Stimulated activated CD8-positive, alpha-beta memory T cell treated with anti-CD3 and anti-CD28 coated beads, Interleukin-7, amount 100 ng/mL, for 1 hour (primary cell): ENCODE measurements around the gene GAS7.

Experiments used
- DNase-seq, 2 donors: peaks; one replicate each; pipeline ENCODE4 v3.0.0-alpha.2; 2020; ENCODE audit warnings: low read depth in 2 of 2

The GAS7 gene

DNA sequence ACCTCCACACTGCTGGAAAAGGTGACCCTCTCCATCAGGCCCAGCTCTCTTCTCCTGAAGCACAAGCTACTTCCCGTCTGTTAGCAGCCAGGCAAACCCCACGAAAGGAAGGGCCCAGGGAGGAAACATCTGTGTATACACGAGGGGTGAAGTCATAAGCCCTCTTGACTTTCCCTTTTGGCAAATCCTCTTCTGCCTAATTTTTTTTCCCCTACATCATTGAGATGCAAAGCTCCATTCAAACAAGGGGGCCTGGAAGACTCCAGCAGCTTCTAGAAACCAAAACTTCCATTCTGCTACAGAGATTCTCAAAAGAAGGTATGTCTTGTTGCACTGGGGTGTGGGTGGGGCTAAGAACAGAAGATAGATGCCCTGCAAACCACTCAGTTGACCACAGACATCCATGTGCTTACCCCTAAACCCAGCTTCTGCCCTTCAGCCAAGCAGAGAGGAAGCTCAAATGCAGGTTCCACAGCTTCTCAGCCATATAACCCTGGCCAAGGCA lies 147.8 kb downstream of the GAS7 start:
- DNase-seq = no peak

DNA sequence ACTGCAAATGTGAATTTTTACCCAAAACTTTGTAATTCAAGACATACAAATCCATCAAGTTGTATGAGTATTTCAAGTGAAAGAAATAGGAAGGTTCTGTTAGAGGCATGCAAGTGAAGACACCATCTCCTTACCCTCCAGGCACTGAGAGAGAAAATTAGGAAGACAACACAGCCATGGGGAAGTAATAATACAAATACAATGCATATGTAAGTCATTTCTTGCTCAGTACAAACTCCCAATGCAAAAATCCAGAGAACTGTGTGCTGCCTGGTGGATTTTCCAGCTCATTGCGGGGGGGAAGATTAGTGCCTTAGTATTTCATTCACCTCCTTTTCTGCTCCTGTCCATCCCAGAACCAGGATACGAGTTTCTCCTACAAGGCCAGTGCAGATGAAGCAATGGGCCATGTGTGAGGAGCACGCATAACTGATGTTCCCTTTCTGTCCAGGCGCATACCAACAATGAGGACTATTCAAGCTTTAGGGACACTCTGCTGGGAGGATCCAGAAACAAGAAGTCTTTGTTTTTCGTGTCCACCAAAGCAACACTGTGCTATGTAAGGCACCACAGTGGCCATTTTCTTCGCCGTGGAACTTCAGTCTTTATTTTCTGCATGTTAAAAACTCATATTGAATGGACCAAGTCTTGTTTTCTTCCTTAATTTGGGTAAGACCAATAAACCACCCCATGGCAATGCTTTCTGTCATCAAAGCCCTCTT lies 149.6 kb downstream of the GAS7 start:
- no peak for DNase-seq

DNA sequence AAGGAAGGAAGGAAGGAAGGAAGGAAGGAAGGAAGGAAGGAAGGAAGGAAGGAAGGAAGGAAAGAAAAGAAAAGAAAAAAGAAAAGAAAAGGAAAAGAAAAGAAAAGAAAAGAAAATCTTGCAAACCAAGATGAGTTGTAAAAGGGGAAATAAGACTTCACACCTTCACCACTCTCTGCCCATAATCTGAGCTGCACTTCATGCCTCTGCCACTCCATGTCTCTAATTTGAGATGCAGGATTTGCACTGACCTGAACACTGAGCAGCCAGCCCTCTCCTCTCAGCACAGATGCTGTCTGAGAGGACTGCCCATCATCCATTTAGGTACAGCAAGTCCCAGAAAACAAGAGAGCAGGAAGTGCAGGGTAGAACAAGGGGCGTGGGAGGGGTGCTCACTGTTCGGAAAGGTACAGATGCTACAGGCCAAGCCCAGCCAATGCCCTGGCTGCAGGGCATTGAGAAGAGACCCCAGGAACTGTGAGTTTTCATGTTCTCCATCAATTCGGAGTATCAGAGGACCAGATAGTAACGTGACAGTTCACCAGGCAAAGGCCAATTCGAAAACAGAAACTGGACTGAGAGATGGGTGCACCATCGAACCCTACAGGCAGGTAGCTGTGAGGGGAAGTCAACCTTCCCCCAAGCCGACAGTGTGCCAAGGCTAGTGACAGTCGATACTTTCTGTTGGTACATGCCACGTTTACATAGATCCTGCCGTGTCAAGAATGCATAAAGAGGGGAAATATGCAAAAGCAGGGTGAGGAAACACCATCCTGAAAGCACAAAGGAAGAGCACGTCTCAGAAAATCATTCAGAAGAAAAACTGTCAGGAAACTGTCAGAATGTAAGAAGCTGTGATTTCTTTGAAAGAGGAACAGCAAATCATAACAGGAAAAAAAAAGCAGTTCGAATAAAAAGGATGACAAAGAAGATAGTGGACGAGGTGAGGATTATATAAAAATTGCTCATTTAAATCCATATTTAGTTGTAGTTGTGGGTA lies 151.3 kb downstream of the GAS7 start:
- DNase-seq = no peak

DNA sequence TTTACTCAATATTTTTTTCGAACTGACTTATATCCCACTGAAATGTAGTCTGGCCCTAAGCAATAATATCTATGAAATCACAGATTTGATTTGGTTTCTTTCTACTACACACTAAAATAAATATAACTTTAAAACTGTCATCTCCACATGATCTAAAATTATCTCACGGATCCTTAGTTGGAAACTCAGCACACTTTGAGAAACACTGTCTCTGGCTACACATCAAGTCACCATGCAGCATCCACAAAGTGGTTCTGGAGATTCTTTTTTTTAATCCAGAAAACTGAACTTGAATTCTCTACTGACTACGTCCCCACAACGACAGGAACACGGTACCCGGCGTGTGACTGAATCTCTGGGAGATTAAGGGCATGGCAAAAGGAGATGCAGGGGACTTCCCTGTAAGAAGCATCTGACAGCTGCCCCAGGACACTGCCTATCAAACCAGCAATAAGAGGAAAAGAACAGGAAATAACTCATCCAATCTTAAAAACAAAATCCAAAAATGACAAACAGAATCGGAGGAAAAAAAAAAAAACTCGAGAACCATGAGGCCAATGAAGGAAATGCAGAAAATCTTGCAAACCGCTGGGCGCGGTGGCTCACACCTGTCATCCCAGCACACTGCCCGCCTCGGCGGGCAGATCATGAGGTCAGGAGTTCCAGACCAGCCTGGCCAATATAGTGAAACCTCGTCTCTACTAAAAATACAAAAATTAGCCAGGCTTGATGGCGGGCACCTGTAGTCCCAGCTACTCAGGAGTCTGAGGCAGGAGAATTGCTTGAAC lies 152.3 kb downstream of the GAS7 start:
- no peak for DNase-seq

DNA sequence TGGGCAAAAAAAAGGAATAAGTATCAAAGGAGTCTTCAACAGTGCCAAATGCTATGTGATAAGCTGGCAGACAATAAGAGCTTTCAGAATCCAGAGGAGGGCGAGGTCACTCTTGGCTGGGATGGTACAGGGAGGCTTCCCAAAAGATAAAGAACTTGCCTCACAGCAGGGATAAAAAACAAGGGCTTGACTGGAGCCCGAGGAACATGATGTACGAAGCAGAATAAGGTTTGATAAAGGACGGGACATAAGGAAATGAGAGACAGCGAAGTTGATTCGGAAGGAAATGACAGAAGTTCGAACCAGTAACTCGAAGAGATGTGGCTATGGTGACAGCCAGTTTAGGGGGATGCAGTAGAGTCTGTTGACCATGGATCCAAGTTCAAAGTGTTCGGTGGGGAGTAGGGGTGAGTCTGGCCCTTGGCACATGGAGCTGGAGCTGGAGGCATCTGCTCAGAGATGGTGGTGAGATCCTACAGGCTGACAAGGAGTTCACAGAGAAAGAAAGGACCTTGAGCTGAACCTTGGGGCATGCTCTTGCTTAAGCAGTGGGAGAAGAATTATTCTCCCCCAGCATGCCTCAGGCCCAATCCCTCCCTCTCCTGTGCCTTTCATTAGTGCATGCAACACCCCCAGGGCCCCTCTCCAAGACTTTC lies 155.7 kb downstream of the GAS7 start:
- no peak for DNase-seq

DNA sequence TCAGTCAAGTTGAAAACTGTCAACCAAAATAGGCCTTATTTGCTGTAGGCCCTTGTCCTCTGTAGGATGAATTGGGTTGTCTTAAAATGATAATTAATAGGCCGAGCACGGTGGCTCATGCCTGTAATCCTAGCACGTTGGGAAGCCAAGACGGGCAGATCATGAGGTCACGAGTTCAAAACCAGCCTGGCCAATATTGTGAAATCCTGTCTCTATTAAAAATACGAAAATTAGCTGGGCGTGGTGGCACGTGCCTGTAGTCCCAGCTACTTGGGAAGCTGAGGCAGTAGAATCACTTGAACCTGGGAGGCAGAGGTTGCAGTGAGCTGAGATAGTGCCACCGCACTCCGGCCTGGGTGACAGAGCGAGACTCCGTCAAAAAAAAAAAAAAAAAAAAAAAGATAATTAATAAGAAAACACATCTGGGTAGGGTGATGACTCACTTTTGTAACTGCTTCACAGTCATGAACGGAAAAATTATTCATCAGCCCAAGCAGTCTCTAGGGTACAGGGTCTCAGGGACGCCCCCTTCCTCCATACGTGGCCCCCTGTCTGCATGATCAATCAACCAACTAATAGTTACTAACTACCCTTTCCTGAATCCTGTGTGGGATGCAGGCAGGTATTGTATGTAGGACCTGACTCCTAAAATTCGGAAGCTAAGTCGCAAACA lies 156.4 kb downstream of the GAS7 start:
- no peak for DNase-seq

DNA sequence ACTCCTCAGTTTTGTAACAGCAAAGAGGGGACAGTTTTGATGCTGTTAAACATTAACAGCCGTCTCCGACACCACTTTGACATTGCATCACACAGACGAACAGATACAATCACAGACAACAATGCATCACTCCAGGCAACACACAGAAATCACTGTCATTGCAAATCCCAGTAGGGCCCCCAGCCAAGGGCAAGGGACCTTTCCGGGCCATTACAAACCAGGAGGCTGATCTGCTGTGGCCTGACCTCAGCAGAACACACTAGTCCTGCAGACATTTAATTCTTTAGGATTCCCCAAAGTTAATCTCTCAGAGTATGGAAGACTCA lies 157.2 kb downstream of the GAS7 start:
- no peak for DNase-seq

DNA sequence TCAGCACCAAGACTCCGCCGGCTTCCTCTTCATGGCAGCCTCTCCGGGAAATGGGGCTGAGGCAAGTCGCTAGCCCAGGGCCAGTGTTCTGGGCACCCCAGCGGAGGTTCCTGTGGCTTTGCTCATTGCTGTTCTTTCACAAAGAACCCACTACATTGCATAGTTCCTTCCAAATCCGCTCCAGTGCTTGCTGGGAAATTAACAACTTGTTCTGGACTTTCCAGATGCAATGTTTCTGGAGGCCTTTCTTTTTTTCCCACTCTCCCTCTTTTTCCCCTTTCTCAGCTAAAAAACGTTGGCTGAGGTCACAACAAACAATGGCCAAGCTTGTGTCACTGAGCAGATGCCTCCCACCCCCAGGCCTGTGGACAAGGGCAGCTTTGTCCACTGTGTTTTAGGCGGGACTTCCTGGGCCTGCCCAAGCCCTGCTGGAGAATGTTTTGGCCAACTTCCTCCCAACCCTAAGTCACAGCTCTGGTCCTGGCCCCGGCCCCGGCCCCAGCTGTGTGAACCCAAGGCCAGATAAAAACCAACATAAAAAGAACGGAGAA lies 161.8 kb downstream of the GAS7 start:
- no peak for DNase-seq

DNA sequence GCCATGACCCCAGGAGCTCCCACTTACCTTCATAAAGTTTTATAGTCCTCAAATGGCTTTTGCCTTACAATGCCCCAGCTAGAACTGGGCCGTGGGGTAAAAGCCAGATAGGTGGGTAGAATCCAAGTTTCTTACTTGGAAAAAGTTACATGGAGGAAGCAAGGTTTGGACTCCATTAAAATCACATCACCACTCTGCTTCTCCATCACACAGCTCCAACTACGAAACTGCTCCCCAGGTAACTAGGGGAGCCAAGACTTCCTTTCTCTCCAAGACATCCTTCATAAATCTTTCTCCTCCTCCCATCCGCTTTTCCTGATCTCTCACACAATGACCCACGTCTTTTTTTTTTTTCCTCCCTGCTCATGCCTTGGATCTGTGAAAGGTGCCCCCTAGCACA lies 162.5 kb downstream of the GAS7 start:
- DNase-seq = no peak

DNA sequence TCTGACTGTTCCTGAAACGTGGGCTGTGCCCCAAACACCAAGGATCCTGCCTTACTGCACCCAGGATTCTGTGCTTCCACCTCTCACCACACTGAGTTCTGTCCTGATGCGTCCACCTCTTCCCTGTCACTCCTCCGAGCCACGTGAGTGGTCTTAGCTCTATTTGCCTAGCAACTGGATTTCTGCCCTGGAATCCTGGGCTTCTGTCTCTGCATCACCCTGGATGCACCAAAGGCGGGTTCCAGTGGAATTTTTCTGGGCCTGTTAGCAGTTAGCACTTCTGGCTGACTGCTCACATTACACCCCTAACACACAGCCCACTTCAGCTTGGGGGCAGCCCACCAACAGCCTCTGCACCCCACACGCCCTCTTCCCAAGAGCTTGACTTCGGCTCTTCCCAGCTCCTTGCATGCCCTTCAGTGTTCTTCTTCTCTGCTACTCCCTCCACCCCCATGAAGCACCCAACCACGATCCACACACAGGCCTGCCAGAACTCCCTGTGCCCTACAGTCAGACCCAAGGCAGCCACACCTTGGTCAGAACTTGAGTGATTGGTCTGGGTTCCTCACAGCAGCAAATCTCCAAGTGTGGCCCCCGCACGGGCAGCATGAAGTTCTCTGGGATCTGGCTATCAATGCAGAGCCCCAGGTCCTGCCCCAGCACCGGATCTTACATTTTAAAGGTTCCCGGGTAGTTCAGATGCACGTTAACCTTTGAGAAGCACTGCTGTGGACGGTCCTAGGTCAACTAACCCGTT lies 163.5 kb downstream of the GAS7 start:
- DNase-seq = no peak

DNA sequence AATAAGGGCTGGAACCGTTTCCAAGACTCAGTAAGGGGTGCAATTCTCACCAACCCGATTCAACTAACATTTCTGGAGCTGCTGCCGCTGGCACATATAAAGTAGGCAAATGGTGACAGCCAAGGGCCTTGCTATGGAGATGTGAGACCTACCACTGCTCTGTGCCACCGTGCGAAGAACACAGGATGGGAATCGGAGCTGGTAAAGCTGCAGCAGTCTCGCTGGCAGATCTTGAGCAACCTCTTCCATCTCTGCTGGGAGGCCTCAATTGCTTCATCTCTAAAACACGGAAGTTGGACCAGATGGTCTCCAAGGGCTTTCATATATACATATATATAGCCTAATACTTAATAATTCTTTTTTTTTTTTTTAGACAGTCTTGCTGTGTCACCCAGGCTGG lies 164.4 kb downstream of the GAS7 start:
- DNase-seq = no peak

DNA sequence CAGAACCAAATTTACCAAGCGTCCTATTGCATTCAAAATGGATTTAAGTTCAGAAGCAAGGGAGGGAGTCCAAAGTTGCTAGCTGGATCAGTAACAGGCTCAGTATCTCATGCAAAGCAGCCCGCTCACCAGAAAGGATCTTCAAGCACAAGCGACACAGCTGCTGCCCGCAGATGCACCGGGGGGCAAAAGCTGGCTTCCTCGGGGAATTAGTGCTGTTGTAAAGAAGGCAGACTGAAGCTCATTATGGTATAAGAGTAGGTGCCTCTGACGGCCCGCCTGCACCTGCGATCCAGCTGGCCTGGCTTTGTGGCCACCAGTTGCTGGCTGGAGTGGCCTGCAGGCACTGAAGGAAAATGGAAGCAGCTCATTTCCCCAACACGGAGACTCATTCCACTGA lies 165.0 kb downstream of the GAS7 start:
- no peak for DNase-seq

DNA sequence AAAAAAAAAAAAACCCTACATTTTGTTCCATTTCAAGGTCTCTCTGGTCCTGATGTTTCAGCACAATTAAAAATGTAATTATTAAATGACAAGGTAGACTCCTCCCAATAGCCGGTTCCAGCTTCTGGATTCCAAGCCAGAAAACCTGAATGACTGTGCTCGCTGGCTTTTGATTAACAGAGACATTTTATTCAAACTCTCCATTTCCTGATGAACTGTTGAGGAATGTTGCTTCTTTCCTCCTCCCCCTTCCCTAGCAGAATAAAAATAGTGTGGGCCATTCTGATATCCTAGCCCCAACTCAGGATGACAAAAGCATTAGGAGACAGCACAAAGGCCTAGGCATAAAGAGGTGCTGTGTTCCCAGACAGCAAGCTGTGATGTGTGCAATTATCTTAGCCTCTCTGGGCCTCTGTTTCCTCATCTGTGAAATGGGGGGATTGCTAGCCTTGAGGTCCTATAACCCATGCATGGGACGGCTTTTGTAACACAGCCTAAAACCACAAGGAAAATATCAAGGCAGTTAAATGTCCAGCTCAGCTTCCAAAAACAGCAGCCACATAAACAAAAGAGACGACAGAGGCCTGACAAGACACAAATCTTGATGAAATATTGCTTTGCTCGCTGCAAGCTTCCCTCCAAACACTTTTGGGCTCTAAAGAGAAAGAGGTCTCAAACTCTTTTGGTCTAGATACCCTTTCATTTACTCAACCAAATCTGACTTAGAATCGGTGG lies 166.1 kb downstream of the GAS7 start:
- no peak for DNase-seq

DNA sequence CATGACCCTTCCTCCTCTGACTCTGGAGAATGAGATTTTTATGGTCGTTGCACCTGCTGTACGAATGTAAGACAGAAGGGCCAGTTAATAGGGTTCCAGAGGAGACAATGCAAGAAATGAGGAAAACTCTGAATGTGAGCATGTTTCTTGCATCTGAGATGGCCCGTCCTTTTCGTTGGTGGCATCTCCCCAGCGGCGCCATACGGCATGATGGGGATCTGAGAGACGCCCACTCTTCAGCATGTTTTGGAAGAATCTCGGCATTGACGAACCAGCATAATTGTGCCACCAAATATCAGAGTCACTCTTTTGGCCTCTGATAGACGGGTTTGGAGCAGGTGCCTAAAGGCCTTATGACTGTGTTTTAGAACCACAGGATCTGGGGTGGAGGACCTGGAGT lies 166.8 kb downstream of the GAS7 start:
- no peak for DNase-seq

DNA sequence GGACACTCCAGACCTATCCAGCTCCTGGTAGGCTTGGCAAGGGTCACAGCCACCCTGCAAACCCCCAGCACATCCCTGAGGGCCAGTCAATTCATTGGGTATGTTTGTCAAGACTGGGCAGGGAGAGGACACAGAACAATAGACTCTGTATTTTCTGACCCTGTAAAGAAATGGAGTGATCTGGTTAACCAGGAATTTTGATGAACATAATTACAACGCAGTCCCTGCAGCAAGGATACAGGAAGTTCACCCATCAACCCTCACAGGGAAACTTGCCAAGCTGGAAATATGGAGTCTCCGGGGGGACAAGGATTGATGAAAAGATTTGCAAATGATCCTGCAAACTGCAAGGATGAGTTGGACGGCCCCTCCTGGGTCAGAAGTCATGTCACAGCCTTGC lies 167.3 kb downstream of the GAS7 start:
- DNase-seq = no peak

DNA sequence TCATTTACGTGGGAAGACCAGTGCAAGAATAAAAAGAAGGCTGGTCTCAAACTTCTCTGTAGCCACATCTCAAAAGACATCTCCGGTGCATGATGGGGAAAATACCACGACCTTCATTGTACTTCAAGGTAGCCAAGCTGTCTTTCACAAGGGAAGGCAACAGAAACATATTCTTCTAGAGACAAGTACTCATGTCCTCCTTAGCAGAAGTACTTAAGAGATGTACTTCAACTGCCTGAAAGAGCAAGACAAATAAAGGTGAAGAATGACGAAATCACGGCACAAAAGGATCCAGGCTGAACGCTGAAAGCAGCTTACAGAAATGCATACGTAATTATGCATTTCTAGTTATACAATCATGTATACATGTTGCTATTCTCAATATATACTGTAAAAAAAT lies 169.3 kb downstream of the GAS7 start:
- no peak for DNase-seq

DNA sequence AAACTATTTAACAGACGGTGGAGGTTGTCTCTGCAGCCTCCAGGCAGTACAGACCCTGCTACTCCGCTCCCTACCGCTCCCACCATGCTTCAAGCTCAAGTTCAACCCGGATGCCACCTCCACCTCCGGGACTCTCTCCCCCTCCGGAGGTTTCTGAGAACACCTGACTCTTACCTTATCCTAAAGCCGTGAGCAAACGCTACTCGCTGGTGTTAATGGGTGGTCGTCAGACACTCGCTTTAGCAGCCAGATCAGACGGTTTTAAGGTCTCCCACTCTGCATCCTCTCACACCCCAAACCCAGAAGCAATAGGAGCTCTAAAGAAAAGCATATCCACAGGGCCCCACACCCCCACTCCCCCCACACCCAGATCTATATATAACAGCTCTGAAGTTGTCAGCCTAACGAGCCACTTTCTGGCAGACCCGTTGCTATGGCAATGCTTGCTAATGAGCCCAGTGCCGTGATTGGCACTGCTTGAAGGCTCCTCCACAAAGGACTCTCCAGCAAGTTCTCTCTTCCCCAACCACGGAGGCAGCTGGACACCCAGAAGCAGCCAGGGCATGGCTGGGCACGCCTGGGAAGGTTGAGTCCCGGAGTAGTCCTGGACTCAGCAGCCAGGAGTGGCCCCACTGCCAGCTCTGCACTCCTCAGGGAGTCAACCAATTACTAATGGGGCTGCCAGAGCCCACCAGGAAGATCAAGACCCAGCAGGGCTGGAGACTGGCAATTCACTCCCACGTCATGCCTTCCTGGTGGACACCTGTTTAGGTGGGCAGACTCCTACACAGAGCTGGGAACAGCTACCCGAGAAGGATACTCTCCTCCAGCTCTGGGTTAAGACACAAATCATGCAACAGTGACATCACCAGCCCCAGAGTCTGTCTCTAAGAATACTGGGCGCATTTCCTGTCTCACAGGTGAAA lies 172.2 kb downstream of the GAS7 start:
- DNase-seq = no peak

DNA sequence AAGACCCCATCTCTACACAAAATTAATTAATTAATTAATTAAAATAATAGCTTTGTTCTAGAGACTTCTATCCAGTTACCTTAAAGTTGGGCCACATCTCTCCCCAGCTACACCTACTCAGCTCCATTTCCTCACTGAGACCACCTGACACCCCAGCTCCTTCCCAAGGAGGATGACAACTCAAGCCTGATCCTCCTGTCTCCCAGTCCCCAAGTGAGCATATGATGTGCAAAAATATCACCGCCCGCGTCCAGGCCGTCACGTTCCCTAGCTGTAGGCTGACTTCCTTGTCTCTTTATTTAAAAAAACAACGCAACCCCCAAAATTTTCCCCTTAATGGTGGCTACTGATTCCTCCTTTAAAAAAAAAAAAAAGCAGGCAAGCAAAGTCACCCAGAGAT lies 173.2 kb downstream of the GAS7 start:
- no peak for DNase-seq
